GM21619 (cell line): Measurements from ENCODE around the gene JUNB.

Experiments used
- ATAC-seq: cut with Tn5 transposase; IDR thresholded peaks from one replicate; pipeline ENCODE4 v1.9.1; 2021; ENCODE audit not compliant: unreplicated experiment

Gene JUNB

GRCh38 chr19:12840091-12841079, 49.1 kb downstream of the JUNB start:
- no peak for ATAC-seq

GRCh38 chr19:12841094-12841493, 49.8 kb downstream of the JUNB start:
- no peak for ATAC-seq

DNA sequence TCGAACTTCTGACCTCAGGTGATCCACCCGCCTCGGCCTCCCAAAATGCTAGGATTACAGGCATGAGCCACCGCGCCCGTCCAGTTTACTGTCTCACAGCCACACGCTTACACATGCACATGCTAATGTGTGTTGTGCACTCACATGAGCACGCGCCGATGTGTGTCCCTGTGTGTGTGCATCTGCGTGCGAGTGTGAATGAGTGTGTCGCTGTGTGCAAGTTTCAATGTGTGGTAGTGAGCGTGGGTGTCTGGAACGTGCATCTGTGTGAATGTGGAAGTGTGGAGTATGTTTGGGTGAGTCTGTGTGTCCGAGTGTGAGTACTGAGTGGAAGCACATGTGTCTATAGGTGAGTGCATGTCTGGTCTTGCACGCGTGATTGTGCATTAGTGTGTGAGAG, 51.2 kb downstream of the JUNB start:
- ATAC-seq, result no peak
